HepG2 (cell line): ENCODE data around the gene HAND1. TPM values are rescaled to one million over a fixed set of nuclear protein-coding genes. Genes with fewer than 3 reads are reported as not detected.

Experiments
- AKNA ChIP-seq: sonication (generic); formaldehyde crosslinking; IDR thresholded peaks from 2 replicates; pipeline ENCODE4 v1.4.0; 2020; ENCODE audit warnings: missing genetic modification reagents, borderline replicate concordance
- CC2D1A ChIP-seq: sonication (generic); formaldehyde crosslinking; IDR thresholded peaks from 2 replicates; pipeline ENCODE4 v1.8.1; 2023; ENCODE audit warnings: mild to moderate bottlenecking, missing genetic modification reagents
- DMAP1 ChIP-seq: IDR thresholded peaks from 2 replicates; pipeline ENCODE4 v1.6.1; 2016
- GMEB1 ChIP-seq: sonication (generic); formaldehyde crosslinking; IDR thresholded peaks from 2 replicates; pipeline ENCODE4 v1.5.1; 2020; ENCODE audit warnings: missing genetic modification reagents, mild to moderate bottlenecking, borderline replicate concordance
- HDAC1 ChIP-seq: sonication (generic); formaldehyde crosslinking; IDR thresholded peaks from 2 replicates; pipeline ENCODE4 v1.5.1; 2020; ENCODE audit warnings: mild to moderate bottlenecking, missing genetic modification reagents
- HNF4A ChIP-seq: sonication (generic); formaldehyde crosslinking; IDR thresholded peaks from 2 replicates; pipeline ENCODE4 v1.4.0; 2020; ENCODE audit warnings: missing genetic modification reagents
- MTF1 ChIP-seq: sonication (generic); formaldehyde crosslinking; IDR thresholded peaks from 2 replicates; pipeline ENCODE4 v1.5.0; 2020; ENCODE audit warnings: missing genetic modification reagents
- NONO ChIP-seq, 2 experiments: fragments of 450-650 bp in 1 of 2; sonication (generic) in 1 of 2; formaldehyde crosslinking in 1 of 2; IDR thresholded peaks in 1 of 2; conservative IDR thresholded peaks in 1 of 2; 2 replicates each; pipeline versions ENCODE4 v1.6.1 to v1.8.0; 2017 to 2022; ENCODE audit warnings: mild to moderate bottlenecking in 1 of 2, missing genetic modification reagents in 1 of 2, moderate library complexity in 1 of 2
- NR2C2 ChIP-seq: sonication (generic); formaldehyde crosslinking; IDR thresholded peaks from 2 replicates; pipeline ENCODE4 v1.4.0; 2020; ENCODE audit warnings: missing genetic modification reagents, mild to moderate bottlenecking, moderate library complexity, borderline replicate concordance
- POGZ ChIP-seq: sonication (generic); formaldehyde crosslinking; IDR thresholded peaks from 2 replicates; pipeline ENCODE4 v1.4.0; 2020; ENCODE audit warnings: mild to moderate bottlenecking, missing genetic modification reagents
- RAD21 ChIP-seq: fragments of 450-650 bp; formaldehyde crosslinking; IDR thresholded peaks from 2 replicates; pipeline ENCODE4 v1.5.0; 2020; ENCODE audit warnings: mild to moderate bottlenecking
- SMAD3 ChIP-seq: sonication (generic); formaldehyde crosslinking; IDR thresholded peaks from 2 replicates; pipeline ENCODE4 v1.4.0; 2020; ENCODE audit warnings: missing genetic modification reagents
- TFDP1 ChIP-seq: IDR thresholded peaks from 2 replicates; pipeline ENCODE4 v1.6.1; 2016; ENCODE audit warnings: missing compliant biosample characterization, missing genetic modification reagents, borderline replicate concordance
- TMF1 ChIP-seq: sonication (generic); formaldehyde crosslinking; IDR thresholded peaks from 2 replicates; pipeline ENCODE4 v1.8.1; 2022; ENCODE audit warnings: low read depth, missing genetic modification reagents
- ZBTB26 ChIP-seq: IDR thresholded peaks from 2 replicates; pipeline ENCODE4 v1.6.1; 2016; ENCODE audit warnings: missing compliant biosample characterization, missing genetic modification reagents, borderline replicate concordance
- ZBTB38 ChIP-seq: sonication (generic); formaldehyde crosslinking; IDR thresholded peaks from 2 replicates; pipeline ENCODE4 v1.5.1; 2020; ENCODE audit warnings: mild to moderate bottlenecking, missing genetic modification reagents
- ZBTB44 ChIP-seq: sonication (generic); formaldehyde crosslinking; IDR thresholded peaks from 2 replicates; pipeline ENCODE4 v1.4.0; 2020; ENCODE audit warnings: missing genetic modification reagents
- ZC3H4 ChIP-seq: sonication (generic); formaldehyde crosslinking; IDR thresholded peaks from 2 replicates; pipeline ENCODE4 v1.4.0; 2020; ENCODE audit warnings: missing genetic modification reagents, borderline replicate concordance
- ZKSCAN1 ChIP-seq: fragments of 150-350 bp; IDR thresholded peaks from 2 replicates; pipeline ENCODE4 v1.6.1; 2014; ENCODE audit warnings: low read length
- ZNF251 ChIP-seq: sonication (generic); formaldehyde crosslinking; IDR thresholded peaks from 2 replicates; pipeline ENCODE4 v1.9.0; 2021; ENCODE audit warnings: mild to moderate bottlenecking, missing genetic modification reagents
- polyA plus RNA-seq, 8 experiments: library from polyadenylated mRNA; depleted of rRNA in 3 of 8; stranded (reverse) in 7 of 8; unstranded in 1 of 8; fragments of >200 nt; fragmentation: Illumina TruSeq in 4 of 8; extraction: Trizol in 4 of 8; gene quantifications; 2 replicates each; pipeline versions ENCODE4 v1.2.1 to v1.2.3, GENCODE V29; 2011 to 2016; ENCODE audit warnings: low read depth in 4 of 8, missing spikeins in 1 of 8, mixed read lengths in 1 of 8; ENCODE audit not compliant: insufficient read depth in 1 of 8
- total RNA-seq, 5 experiments: library from RNA; depleted of rRNA; stranded (reverse); fragments of >200 nt; fragmentation: Illumina TruSeq; extraction: Trizol; gene quantifications; 2 replicates each; pipeline ENCODE4 v1.2.3, GENCODE V29; 2016; ENCODE audit warnings: low read depth in 1 of 5

The HAND1 gene
- total and polyA plus RNA-seq, 2 of the 13 experiments (the other 11 are each of a cell fraction or from before 2014, with no cell fraction given): not detected

- TF ChIP-seq AKNA (CRISPR knock-in tag) (no peak), NR2C2 (CRISPR knock-in tag) (no peak), TMF1 (CRISPR knock-in tag) (no peak), ZNF251 (CRISPR knock-in tag) (no peak), ZBTB26 (CRISPR knock-in tag) (no peak), HNF4A (CRISPR knock-in tag) (no peak), SMAD3 (no peak), DMAP1 (CRISPR knock-in tag) (no peak), MTF1 (no peak), HDAC1 (CRISPR knock-in tag) (no peak), ZKSCAN1 (no peak), GMEB1 (no peak), POGZ (CRISPR knock-in tag) (no peak), TFDP1 (no peak), RAD21 (CRISPR knock-in tag) (no peak), ZBTB44 (CRISPR knock-in tag) (no peak), NONO (IDR thresholded peaks at IDR 0.05) (no peak), NONO (CRISPR knock-in tag; conservative IDR thresholded peaks at IDR 0.05) (no peak), ZC3H4 (no peak), ZBTB38 (CRISPR knock-in tag) (peak; percentile 82), CC2D1A (CRISPR knock-in tag) (no peak)
Observed at GRCh38 chr5:154455585-154455984, 22.4 kb downstream of the HAND1 start (continued).
